Type B pancreatic cell (in vitro differentiated cells): ENCODE measurements around the gene RERE. TPM values are rescaled to one million over a fixed set of nuclear protein-coding genes. Genes with fewer than 3 reads are reported as not detected.
A peak's percentile ranks its signal among the peaks of the same experiment; 100 is the strongest.

ENCODE experiments used
- DNase-seq: peaks from one replicate; pipeline ENCODE4 v3.0.0; 2021; ENCODE audit warnings: mixed read lengths; ENCODE audit not compliant: unreplicated experiment; ENCODE audit errors: extremely low spot score
- H3K27ac Mint-ChIP-seq: 2 replicates; pipeline ENCODE4 v1.8.0; 2021; ENCODE audit warnings: mild to moderate bottlenecking, mixed read lengths
- H3K27me3 Mint-ChIP-seq: 2 replicates; pipeline ENCODE4 v1.8.0; 2021; ENCODE audit warnings: mixed read lengths
- H3K36me3 Mint-ChIP-seq: 2 replicates; pipeline ENCODE4 v1.8.0; 2021; ENCODE audit warnings: mixed read lengths
- H3K4me1 Mint-ChIP-seq: one replicate; pipeline ENCODE4 v1.8.0; 2021; ENCODE audit warnings: mixed read lengths; ENCODE audit not compliant: unreplicated experiment
- H3K4me3 Mint-ChIP-seq: 2 replicates; pipeline ENCODE4 v1.8.0; 2021; ENCODE audit warnings: mild to moderate bottlenecking, mixed read lengths
- H3K9me3 Mint-ChIP-seq: 2 replicates; pipeline ENCODE4 v1.8.0; 2021; ENCODE audit warnings: mixed read lengths
- CTCF ChIP-seq: fragments of 200-600 bp; sonication (generic); conservative IDR thresholded peaks from 2 replicates; pipeline ENCODE4 v1.5.0; 2021; ENCODE audit warnings: antibody characterized with exemption, mild to moderate bottlenecking
- total RNA-seq: library from RNA; stranded (reverse); gene quantifications from 2 replicates; pipeline ENCODE4 v1.2.1, GENCODE V29; 2021; ENCODE audit warnings: low replicate concordance

The RERE gene
- total RNA-seq, 1 donor from 2014 or later: 141 TPM

- Mint-ChIP-seq H3K4me1 (peaks cover 52% of the 10 kb centered on the region), H3K9me3 (peaks cover 5% of the 10 kb centered on the region), H3K36me3 (peaks cover 17% of the 10 kb centered on the region), H3K27ac (no peak overlapping the region), H3K27me3 (no peaks in the 10 kb centered on the region), H3K4me3 (no peak overlapping the region)
- TF ChIP-seq CTCF: no peak
- no peak for DNase-seq
Measured at GRCh38 chr1:8689431-8690252, 127.8 kb downstream of the RERE start.

DNA sequence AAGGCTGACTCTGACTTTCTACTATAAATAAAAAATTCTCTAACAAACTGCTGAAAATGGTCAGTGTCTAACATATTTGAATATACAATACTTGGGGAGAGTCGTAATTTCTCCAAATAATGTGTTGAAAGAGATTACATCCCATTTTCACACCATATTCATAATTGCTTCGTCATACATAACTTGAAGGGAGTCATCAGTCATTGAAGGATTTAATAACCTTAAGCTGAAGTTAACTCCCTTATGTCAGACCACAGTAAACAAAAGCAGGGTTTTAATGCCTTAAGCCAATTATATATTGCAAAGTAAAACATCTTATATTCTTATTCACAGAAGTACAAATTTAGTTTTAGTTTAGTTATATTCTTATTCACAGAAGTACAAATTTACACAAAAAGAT lies 129.9 kb downstream of the RERE start:
- no peak for TF ChIP-seq CTCF
- peaks cover 5% of the 10 kb centered on the region for H3K9me3 Mint-ChIP-seq
- H3K27ac Mint-ChIP-seq: no peak overlapping the region
- peaks cover 13% of the 10 kb centered on the region for H3K36me3 Mint-ChIP-seq
- no peak overlapping the region for H3K4me3 Mint-ChIP-seq
- H3K4me1 Mint-ChIP-seq: peaks cover 39% of the 10 kb centered on the region
- no peak for DNase-seq
- H3K27me3 Mint-ChIP-seq: no peaks in the 10 kb centered on the region

DNA sequence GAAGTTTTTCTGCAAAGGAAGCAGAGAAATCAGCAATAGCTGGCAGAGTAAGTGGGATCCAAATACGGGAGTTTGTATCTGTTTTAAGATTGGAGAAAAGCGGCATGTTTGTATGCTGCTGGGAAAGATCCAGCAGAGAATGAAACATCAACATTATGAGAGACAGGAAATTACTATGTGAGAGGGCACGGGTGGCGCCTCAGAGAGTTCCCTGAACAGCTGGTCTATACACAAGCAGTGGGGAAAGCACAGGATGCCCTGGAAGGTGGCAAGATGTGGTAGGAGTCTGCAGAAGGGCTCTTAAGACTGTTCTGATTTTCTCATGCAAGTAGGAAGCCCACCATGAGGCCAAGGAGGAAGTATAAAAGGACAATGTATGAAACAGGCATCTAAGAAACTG lies 130.4 kb downstream of the RERE start:
- H3K27me3 Mint-ChIP-seq: no peaks in the 10 kb centered on the region
- no peak for DNase-seq
- peaks cover 13% of the 10 kb centered on the region for H3K36me3 Mint-ChIP-seq
- H3K4me1 Mint-ChIP-seq: peaks cover 40% of the 10 kb centered on the region
- peak overlapping the region; percentile 55 for H3K27ac Mint-ChIP-seq
- peak overlapping the region; percentile 53 for H3K4me3 Mint-ChIP-seq
- peaks cover 5% of the 10 kb centered on the region for H3K9me3 Mint-ChIP-seq
- TF ChIP-seq CTCF: no peak

DNA sequence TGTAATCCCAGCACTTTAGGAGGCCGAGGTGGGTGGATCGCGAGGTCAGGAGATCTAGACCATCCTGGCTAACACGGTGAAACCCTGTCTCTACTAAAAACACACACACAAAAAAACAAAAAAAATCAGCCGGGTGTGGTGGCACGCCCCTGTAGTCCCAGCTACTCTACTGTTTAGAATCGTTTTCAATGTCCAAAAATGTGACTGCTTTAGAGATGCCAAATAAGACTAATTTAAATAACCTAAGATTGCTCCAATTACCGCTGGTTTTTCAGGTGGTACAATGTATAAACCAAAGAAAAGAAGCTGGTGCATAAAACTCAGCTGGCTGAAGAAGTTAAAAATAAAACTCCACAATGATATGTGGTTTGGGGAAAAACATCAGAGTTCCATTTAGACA lies 132.0 kb downstream of the RERE start:
- peaks cover 5% of the 10 kb centered on the region for H3K9me3 Mint-ChIP-seq
- peaks cover 44% of the 10 kb centered on the region for H3K4me1 Mint-ChIP-seq
- peak overlapping the region; percentile 51 for H3K27ac Mint-ChIP-seq

DNA sequence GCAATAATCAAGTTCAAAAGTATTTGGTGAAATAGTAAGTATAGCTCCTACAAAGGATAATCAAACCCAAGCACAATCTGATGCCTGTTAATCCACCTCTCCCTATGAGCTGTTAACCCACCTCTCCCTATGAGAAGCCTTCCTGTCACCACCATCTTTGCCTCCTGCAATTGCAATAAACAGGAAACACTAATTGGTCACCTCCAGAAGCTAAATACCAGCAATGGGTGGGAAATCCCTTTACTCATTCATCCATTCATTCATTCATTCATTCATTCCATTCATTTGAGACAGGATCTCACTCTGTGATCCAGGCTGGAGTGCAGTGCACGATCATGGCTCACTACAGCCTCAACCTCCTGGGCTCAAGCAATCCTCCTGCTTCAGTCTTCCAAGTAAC lies 132.8 kb downstream of the RERE start:
- H3K4me1 Mint-ChIP-seq: peaks cover 37% of the 10 kb centered on the region
- DNase-seq: no peak
- no peak overlapping the region for H3K27ac Mint-ChIP-seq
- no peaks in the 10 kb centered on the region for H3K9me3 Mint-ChIP-seq
- no peak for TF ChIP-seq CTCF
- peaks cover 9% of the 10 kb centered on the region for H3K36me3 Mint-ChIP-seq
- H3K4me3 Mint-ChIP-seq: peak overlapping the region; percentile 54
- H3K27me3 Mint-ChIP-seq: no peaks in the 10 kb centered on the region

More for the DNA sequence above, 132.0 kb downstream of the RERE start:
- H3K27me3 Mint-ChIP-seq: no peaks in the 10 kb centered on the region
- DNase-seq: no peak
- peaks cover 13% of the 10 kb centered on the region for H3K36me3 Mint-ChIP-seq
- no peak overlapping the region for H3K4me3 Mint-ChIP-seq
- no peak for TF ChIP-seq CTCF
